GM21529 (cell line): ENCODE data around the gene LZIC.

Experiments
- ATAC-seq: cut with Tn5 transposase; IDR thresholded peaks from one replicate; pipeline ENCODE4 v1.9.1; 2021; ENCODE audit not compliant: unreplicated experiment

The LZIC gene

DNA sequence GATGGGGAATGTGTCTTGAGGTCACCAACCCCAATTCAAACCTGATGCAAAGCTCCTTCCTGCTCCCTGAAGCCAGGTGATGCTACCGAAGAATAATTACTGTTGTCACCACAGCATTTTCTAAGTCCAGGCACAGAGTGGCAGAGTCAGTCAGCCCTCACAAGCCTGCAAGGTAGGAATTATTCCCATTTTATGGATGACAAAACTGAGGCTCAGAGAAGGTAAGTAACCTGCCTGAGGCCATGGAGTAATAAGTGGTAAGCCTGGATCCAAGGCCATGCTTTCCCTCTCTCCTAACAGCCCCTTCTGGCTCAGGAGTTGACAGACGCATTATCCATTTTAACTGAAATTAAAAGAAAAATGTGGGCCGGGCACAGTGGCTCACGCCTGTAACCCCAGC is 56.1 kb downstream of the LZIC start:
- no peak for ATAC-seq

DNA sequence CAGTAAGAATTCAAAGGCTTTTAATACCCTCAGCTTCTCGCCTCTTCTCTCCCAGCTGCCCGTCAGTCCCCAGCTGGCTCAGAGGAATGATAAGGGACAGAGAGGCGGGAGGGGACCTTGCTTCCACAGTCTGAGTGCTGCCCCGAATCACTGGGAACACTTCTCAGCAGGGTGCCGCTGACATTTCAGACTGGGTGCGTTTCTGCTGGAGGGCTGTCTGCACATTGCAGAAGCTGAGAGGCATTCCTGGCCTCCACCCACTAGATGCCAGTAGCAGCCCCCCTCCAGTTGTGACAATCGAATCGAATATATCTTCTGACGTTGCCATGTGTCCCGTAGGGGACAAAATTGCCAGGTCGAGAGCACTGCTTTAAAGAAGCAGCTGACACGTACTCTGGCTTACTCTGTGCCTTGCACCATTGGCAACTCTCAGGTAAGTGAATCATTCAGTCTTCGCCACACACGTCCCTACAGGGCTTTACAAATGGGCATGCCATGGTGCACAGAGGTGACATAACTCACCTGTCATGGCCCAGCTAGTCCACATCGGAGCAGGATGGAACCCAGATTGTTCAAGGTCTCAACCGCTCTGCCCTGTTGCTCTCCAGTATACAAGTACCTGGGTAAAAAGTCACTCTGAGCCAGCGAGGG is 57.0 kb downstream of the LZIC start:
- ATAC-seq: no peak

DNA sequence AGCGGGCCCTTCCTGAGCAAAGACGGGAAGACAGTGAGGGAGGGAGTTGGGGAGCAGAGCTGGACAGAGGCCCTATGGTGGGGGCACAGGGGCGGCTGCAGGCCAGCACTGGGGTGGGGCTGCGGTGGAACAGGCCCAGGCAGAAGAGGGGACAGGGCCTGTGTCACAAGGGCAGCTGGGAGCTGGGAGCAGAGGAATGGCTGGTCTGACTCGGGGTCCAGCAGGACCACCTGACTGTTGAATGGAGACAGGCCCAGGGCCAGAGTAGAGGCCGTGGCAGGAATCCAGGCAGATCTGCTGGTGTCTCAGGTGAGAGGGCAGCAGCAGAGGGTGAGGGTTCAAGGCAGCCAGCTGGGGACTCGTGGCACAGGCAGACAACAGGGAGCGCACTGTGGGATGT is 58.4 kb downstream of the LZIC start:
- ATAC-seq: no peak

DNA sequence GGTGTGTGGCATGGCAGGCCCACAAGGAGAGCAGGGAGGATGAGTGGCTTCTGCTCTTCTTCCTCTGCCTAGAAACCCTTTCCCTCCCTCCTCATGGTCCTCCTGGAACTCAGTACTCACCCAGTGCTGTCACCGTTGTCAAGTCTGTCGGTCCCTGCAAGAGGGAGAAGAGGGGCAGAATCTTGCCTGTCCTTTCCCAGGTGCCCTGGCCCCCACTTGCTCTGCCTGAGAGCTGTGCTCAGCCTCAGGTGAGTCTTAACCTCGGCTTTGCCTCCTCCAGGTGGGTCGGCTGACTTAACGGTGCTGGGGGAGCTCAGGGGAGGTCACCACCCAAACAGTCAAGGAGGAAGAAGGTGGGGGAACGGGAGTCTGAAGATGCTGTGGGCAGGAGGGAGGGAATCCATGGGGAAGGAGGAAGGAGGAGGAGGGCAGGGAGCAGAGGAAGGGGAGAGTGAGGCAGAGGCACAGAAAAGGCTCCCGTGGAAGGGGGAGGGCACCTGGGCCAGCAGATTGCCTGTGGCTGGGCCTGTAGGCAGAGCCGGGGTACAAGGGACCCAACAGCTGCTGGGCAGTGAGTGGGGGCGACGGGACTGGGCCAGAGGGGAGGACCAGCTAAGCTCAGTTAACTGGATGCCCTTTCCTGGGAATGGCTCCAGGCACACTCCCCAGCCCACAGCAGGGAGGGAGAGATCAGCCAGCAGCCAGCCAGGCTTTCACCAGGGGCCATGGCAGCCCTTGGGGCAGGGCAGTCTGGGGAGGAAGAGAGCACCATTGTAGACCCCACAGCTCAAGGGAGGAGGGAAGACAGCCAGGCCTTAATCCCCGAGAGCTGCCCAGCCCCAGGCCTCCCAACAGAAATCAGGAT is 59.4 kb downstream of the LZIC start:
- no peak for ATAC-seq

DNA sequence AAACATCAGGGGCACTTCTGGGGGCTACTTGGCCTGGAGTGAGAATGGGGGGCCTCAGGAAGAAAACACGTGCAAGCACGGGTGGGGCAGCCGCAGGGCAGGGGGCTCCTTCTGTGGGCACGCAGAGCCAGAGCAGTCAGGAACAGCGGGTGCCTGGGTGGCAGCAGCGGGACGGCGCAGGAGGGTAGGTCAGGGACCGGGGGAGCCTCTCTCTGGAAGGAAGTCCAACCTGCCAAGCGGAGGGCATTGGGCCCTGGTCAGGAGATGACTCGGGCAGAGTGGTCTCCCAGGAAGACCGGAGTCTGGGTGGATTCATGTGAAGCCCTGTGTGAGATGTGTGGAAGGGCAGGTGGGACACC is 60.3 kb downstream of the LZIC start:
- no peak for ATAC-seq

DNA sequence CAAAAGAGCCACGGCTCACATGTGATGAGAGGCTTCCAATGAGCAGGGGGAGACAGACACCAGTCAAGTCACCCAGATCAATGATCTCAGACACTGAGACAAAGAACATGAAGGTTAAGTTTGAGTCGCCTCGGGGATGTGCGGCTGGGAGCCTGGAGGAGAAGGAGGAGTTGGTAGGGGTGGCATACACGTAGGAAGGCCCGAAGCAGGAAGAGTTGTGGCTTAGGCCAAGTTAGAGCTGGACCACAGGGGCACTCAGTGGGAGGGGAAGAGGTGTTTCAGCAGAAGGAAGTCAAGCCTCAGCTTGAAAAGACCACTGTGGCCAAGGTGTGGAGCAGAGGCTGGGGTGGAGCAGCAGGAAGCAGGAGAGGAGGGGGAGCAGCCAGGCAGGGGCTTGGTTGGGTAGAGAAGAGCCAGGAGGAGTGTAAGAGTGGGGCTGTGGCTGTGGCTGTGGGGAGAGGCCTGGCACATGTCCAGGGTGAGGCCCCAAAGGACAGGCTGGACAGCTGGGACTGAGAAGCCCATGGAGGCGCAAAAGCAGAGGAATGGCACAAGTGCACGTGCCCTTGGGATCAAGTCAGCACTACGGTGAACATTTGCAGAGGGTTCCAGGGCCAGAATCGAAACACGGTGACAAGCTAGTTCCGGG is 60.8 kb downstream of the LZIC start:
- no peak for ATAC-seq

DNA sequence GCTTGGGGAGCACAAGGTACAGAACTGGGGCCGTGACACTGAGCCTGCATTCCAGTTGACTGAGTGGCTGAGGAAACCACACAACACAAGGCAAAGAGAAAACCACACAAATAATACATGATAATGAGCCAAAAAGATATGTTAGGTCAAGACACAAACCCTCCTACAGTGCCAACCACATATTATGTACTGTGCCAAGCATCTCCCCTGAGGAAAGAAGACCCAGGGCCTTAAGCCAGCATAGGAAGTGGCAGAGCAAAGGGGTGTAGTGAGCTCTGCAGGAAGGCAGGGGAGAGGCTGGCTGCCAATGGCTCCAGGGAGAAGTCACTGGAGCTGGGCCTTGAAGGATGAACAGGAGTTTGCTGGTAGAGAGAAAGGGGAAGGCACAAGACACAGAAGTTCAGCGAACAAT is 61.3 kb downstream of the LZIC start:
- no peak for ATAC-seq
